ENCODE data around the gene ANGPTL7. TPM values are rescaled to one million over a fixed set of nuclear protein-coding genes. Genes with fewer than 3 reads are reported as not detected.
A peak's percentile ranks its signal among the peaks of the same experiment; 100 is the strongest.

Gene ANGPTL7
- total RNA-seq, 4 donors from 2014 or later, result 0.55 to 1.00 (median 0.79) TPM; not detected in 1

- in situ Hi-C loops (cut with MboI; ENCODE audit: low pct_ligation_motif_present in 1 of 4, low pct_unique_long_range_greater_than_20kb in 1 of 4, low sequenced_read_pairs in 3 of 4), result loop anchor here in 3 of 4 donors (10.0 to 25.0 kb wide), 2 partner anchors 404 to 412 kb away; no protein-coding TSS in a partner anchor
- DNase-seq, result no peak
Observed at GRCh38 chr1:11233208-11233607, 44.1 kb downstream of the ANGPTL7 start.

GRCh38 chr1:11237356-11237755 lies 48.2 kb downstream of the ANGPTL7 start:
- TF ChIP-seq CTCF (IDR thresholded peaks at IDR 0.05) (no peak), POLR2AphosphoS5 (IDR thresholded peaks at IDR 0.05) (no peak), POLR2A (IDR thresholded peaks at IDR 0.05) (no peak), EP300 (IDR thresholded peaks at IDR 0.05; ENCODE audit: low read depth) (no peak)
- in situ Hi-C loops (cut with MboI; ENCODE audit: low pct_ligation_motif_present in 1 of 4, low pct_unique_long_range_greater_than_20kb in 1 of 4, low sequenced_read_pairs in 3 of 4), result loop anchor here in 3 of 4 donors (10.0 to 25.0 kb wide), 2 partner anchors 400 to 407 kb away; no protein-coding TSS in a partner anchor
- intact Hi-C loops (cut with DNase I; ENCODE audit: low total_unique reads), result no loop called here
- Histone ChIP-seq H3K27me3 (no peaks in the 10 kb centered on the region), H3K9me3 (no peaks in the 10 kb centered on the region), H3K36me3 (peaks cover 0 to 69% (median 34%) of the 10 kb centered on the region in 4 donors), H3K4me1 (no peaks in the 10 kb centered on the region), H3K27ac (peak overlapping the region in 1 of 4 donors; percentile 17), H3K4me3 (no peak overlapping the region)
- DNase-seq, result no peak
- WGBS, 2 donors (ENCODE audit: low coverage in 1 of 2), result 82 to 83% methylated on average over 1 to 6 of the region's 6 CpGs

More at GRCh38 chr1:11233208-11233607, 44.1 kb downstream of the ANGPTL7 start:
- intact Hi-C loops (cut with DNase I; ENCODE audit: low total_unique reads), result loop anchor here (1.0 kb wide), 1 partner anchor 19 kb away; no protein-coding TSS in a partner anchor
- TF ChIP-seq POLR2A (IDR thresholded peaks at IDR 0.05) (no peak), CTCF (IDR thresholded peaks at IDR 0.05) (no peak), POLR2AphosphoS5 (IDR thresholded peaks at IDR 0.05) (no peak), EP300 (IDR thresholded peaks at IDR 0.05; ENCODE audit: low read depth) (no peak)
- Histone ChIP-seq H3K9me3 (no peaks in the 10 kb centered on the region), H3K4me1 (no peaks in the 10 kb centered on the region), H3K27me3 (no peaks in the 10 kb centered on the region), H3K4me3 (no peak overlapping the region), H3K27ac (no peak overlapping the region), H3K36me3 (peaks cover 0 to 84% (median 38%) of the 10 kb centered on the region in 4 donors)
- WGBS, 2 donors (ENCODE audit: low coverage in 1 of 2), result 93 to 96% methylated on average over 2 of the region's 2 CpGs

GRCh38 chr1:11238311-11238710 lies 49.2 kb downstream of the ANGPTL7 start:
- no peaks in the 10 kb centered on the region for H3K9me3 ChIP-seq
- no peaks in the 10 kb centered on the region for H3K27me3 ChIP-seq
- H3K27ac ChIP-seq, result no peak overlapping the region
- WGBS, 2 donors (ENCODE audit: low coverage in 1 of 2), result 97 to 100% methylated on average over 2 to 7 of the region's 7 CpGs
- H3K4me1 ChIP-seq, result no peaks in the 10 kb centered on the region
- H3K36me3 ChIP-seq, result peaks cover 0 to 72% (median 33%) of the 10 kb centered on the region in 4 donors
- DNase-seq, result no peak
- in situ Hi-C loops (cut with MboI; ENCODE audit: low pct_ligation_motif_present in 1 of 4, low pct_unique_long_range_greater_than_20kb in 1 of 4, low sequenced_read_pairs in 3 of 4) (loop anchor here in 3 of 4 donors (10.0 to 25.0 kb wide), 2 partner anchors 399 to 406 kb away; no protein-coding TSS in a partner anchor), intact Hi-C loops (cut with DNase I; ENCODE audit: low total_unique reads) (no loop called here)
- TF ChIP-seq EP300 (IDR thresholded peaks at IDR 0.05; ENCODE audit: low read depth), result no peak
- TF ChIP-seq POLR2AphosphoS5 (IDR thresholded peaks at IDR 0.05), result no peak
- no peak for TF ChIP-seq CTCF (IDR thresholded peaks at IDR 0.05)
- TF ChIP-seq POLR2A (IDR thresholded peaks at IDR 0.05), result no peak
- H3K4me3 ChIP-seq, result no peak overlapping the region

GRCh38 chr1:11245248-11245647 lies 56.1 kb downstream of the ANGPTL7 start:
- H3K4me3 ChIP-seq, result no peak overlapping the region
- intact Hi-C loops (cut with DNase I; ENCODE audit: low total_unique reads) (no loop called here), in situ Hi-C loops (cut with MboI; ENCODE audit: low pct_ligation_motif_present in 1 of 4, low pct_unique_long_range_greater_than_20kb in 1 of 4, low sequenced_read_pairs in 3 of 4) (loop anchor here in 3 of 4 donors (10.0 to 25.0 kb wide), 2 partner anchors 392 to 400 kb away; no protein-coding TSS in a partner anchor)
- TF ChIP-seq EP300 (IDR thresholded peaks at IDR 0.05; ENCODE audit: low read depth) (no peak), POLR2A (IDR thresholded peaks at IDR 0.05) (no peak), CTCF (IDR thresholded peaks at IDR 0.05) (no peak), POLR2AphosphoS5 (IDR thresholded peaks at IDR 0.05) (no peak)
- H3K36me3 ChIP-seq, result peaks cover 0 to 51% (median 14%) of the 10 kb centered on the region in 4 donors
- no peaks in the 10 kb centered on the region for H3K4me1 ChIP-seq
- H3K27me3 ChIP-seq, result no peaks in the 10 kb centered on the region
- 88% methylated on average over 3 of the region's 3 CpGs; no CpG with 5 or more reads in 1 of the 2 donors for WGBS, 2 donors (ENCODE audit: low coverage in 1 of 2)
- H3K27ac ChIP-seq, result no peak overlapping the region
- H3K9me3 ChIP-seq, result no peaks in the 10 kb centered on the region
- DNase-seq, result no peak

Small RNA genes within 50 kb of the gene (small RNA-seq; reads per million reads assigned to genes)
- 0 reads per million in 4 donors for gene RNU6-291P
- gene RNU6-537P, result 0 to 0.12 (median 0) reads per million in 4 donors
- 0 reads per million in 4 donors for gene RPL39P6

Other genes with a start within 250 kb of the ANGPTL7 start
- 100 to 1,000 TPM; 112 to 278 (median 190) TPM for gene TARDBP, start 176.7 kb upstream of the ANGPTL7 start, total RNA-seq
- not detected for gene MASP2, start 142.1 kb upstream of the ANGPTL7 start, total RNA-seq
- gene SRM, start 129.3 kb upstream of the ANGPTL7 start, total RNA-seq, result 10 to 100 TPM; 13.0 to 25.1 (median 20.3) TPM
- 100 to 1,000 TPM in 1 of 4 donors, 10 to 100 TPM in 3; 43.8 to 113 (median 68.7) TPM for gene EXOSC10, start 89.5 kb upstream of the ANGPTL7 start, total RNA-seq
- gene MTOR, start 73.2 kb downstream of the ANGPTL7 start, total RNA-seq, result 10 to 100 TPM; 31.0 to 45.6 (median 40.6) TPM
- gene UBIAD1, start 83.8 kb downstream of the ANGPTL7 start, total RNA-seq, result 10 to 100 TPM in 2 of 4 donors, 1 to 10 TPM in 2; 8.6 to 12.3 (median 10.8) TPM

All from transverse colon (tissue), 4 donors.